Cerebellar nuclear complex (tissue), 1 donor: ENCODE data around the gene NUDT6.

Experiments
- DNase-seq, 2 experiments: peaks; one replicate each; lab custom pipeline; 2025; lab: John Stamatoyannopoulos, UW

NUDT6 gene

GRCh38 chr4:122914292-122914904, 8.0 kb downstream of the NUDT6 start:
- no peak for DNase-seq

- no peak for DNase-seq
Measured at GRCh38 chr4:122912810-122913575, 9.4 kb downstream of the NUDT6 start.

- no peak for DNase-seq
Measured at GRCh38 chr4:122911588-122911987, 10.8 kb downstream of the NUDT6 start.

GRCh38 chr4:122909683-122910082, 12.7 kb downstream of the NUDT6 start:
- no peak for DNase-seq

- DNase-seq = no peak
Measured at GRCh38 chr4:122908223-122908622, 14.2 kb downstream of the NUDT6 start.

- DNase-seq = no peak
Measured at GRCh38 chr4:122906859-122907305, 15.5 kb downstream of the NUDT6 start.

- no peak for DNase-seq
Measured at GRCh38 chr4:122903766-122904288, 18.6 kb downstream of the NUDT6 start.

GRCh38 chr4:122901247-122902010, 21.0 kb downstream of the NUDT6 start:
- DNase-seq = no peak

- no peak for DNase-seq
Measured at GRCh38 chr4:122900314-122900713, 22.1 kb downstream of the NUDT6 start.

- no peak for DNase-seq
Measured at GRCh38 chr4:122899682-122900081, 22.7 kb downstream of the NUDT6 start.

- DNase-seq = no peak
Measured at GRCh38 chr4:122898370-122899150, 23.8 kb downstream of the NUDT6 start.

GRCh38 chr4:122896270-122896669, 26.1 kb downstream of the NUDT6 start:
- no peak for DNase-seq

GRCh38 chr4:122895336-122895995, 26.9 kb downstream of the NUDT6 start:
- DNase-seq = no peak

- no peak for DNase-seq
Measured at GRCh38 chr4:122894827-122895226, 27.6 kb downstream of the NUDT6 start.

GRCh38 chr4:122890147-122890795, 32.1 kb downstream of the NUDT6 start:
- DNase-seq = no peak

GRCh38 chr4:122889726-122890125, 32.7 kb downstream of the NUDT6 start:
- DNase-seq = no peak

- no peak for DNase-seq
Measured at GRCh38 chr4:122884499-122884898, 37.9 kb downstream of the NUDT6 start.

- no peak for DNase-seq
Measured at GRCh38 chr4:122882857-122883735, 39.3 kb downstream of the NUDT6 start.

GRCh38 chr4:122879001-122879400, 43.4 kb downstream of the NUDT6 start:
- no peak for DNase-seq

GRCh38 chr4:122876456-122876855, 45.9 kb downstream of the NUDT6 start:
- DNase-seq = no peak
